ENCODE data around the gene TMEM130.

- TF ChIP-seq CTCF (conservative IDR thresholded peaks at IDR 0.05) (no peak), EZH2 (IDR thresholded peaks at IDR 0.05; ENCODE audit: low read depth) (no peak)
Observed at GRCh38 chr7:98828368-98828767, 41.4 kb downstream of the TMEM130 start.
